HG03432 (cell line): ENCODE results near the gene ANKRD31.
"Not testable (repeated sequence)": the region's sequence is repeated elsewhere in the genome, so short reads cannot be mapped to it uniquely, and the experiment has no call there.

ENCODE experiments used
- ATAC-seq: cut with Tn5 transposase; IDR thresholded peaks from one replicate; pipeline ENCODE4 v1.9.1; 2021; ENCODE audit warnings: mild to moderate bottlenecking, moderate library complexity; ENCODE audit not compliant: unreplicated experiment

The ANKRD31 gene

GRCh38 chr5:75161508-75161907 lies 75.2 kb downstream of the ANKRD31 start:
- ATAC-seq = not testable (repeated sequence)

DNA sequence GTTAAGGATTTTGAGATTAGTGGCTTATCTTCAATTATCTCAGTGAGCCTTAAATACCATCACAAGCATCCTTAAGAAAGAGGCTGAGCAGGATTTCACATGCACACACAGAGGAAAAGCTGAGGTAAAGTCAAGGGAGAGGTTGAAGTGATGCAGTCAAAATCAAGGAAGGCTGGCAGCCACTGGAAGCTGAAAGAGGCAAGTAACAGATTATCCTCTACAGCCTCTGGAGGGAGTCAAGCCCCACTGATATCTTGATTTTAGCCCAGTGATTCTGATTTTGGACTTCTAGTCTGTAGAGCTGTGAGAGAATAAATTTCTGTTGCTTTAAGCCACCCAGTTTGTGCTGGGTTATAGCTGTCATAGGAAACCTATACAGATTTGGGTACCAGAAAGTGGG lies 80.1 kb downstream of the ANKRD31 start:
- no peak for ATAC-seq

DNA sequence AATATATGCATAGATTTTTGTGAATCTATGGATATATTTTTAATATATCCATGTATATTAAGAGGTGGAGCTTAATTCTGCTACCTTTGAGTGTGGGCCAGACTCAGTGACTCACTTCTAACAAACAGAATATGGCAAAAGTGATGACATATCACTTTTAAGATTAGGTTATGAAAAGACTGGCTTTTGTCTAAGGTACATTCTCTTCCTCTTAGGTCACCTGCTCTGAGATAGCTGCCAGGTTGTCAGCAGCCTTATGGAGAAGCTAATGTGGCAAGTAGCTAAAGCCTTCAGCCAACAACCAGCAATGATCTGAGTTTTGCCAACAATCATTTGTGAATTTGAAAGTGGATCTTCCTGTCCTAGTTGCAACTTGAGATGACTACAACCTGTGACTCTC lies 83.8 kb downstream of the ANKRD31 start:
- no peak for ATAC-seq

GRCh38 chr5:75148051-75148450 lies 88.6 kb downstream of the ANKRD31 start:
- ATAC-seq = no peak

DNA sequence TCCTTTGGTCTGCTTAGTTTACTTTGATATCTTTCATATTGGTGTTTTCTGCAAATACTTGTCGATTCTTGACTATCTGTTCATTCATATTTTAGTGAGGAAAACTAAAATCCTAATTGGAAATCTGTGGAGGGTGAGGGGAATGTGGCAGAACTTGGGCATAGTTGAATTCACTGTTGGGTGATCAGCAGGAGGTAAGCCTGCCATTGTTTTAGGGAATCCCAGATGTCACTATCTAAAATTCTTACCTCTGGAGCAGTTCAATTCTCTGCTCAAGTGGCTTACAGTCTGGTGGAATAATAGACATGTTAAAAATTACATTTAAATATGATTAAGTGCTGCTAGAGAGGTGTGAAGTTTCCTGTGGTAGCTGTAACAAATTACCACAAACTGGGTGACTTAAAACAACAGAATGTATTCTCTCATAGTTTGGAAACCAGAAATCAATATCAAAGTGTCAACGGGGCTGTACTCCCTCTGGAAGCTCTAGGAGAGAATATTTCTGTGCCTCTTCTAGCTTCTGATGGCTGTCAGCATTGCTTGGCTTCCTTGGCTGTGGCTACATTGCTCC lies 94.0 kb downstream of the ANKRD31 start:
- ATAC-seq = no peak

DNA sequence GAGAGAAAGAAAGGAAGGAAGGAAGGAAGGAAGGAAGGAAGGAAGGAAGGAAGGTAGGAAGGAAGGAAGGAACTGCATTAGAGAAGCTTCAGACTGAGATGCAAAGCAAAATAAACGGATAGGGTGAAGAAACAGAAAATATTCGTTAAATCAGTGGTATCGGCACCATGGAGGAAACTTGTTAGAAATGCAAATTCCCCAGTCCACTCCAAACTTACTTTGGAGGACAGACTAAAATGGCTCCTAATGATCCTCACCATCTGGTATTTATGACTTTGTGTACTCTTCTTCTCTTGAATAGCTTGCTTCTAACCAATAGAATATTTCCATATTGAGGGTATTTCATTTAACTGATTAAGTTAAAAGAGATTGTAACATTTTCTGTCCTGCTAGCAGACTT lies 96.4 kb downstream of the ANKRD31 start:
- ATAC-seq = no peak

- no peak for ATAC-seq
These were observed 98.0 kb downstream of the ANKRD31 start for GRCh38 chr5:75138689-75139088.

DNA sequence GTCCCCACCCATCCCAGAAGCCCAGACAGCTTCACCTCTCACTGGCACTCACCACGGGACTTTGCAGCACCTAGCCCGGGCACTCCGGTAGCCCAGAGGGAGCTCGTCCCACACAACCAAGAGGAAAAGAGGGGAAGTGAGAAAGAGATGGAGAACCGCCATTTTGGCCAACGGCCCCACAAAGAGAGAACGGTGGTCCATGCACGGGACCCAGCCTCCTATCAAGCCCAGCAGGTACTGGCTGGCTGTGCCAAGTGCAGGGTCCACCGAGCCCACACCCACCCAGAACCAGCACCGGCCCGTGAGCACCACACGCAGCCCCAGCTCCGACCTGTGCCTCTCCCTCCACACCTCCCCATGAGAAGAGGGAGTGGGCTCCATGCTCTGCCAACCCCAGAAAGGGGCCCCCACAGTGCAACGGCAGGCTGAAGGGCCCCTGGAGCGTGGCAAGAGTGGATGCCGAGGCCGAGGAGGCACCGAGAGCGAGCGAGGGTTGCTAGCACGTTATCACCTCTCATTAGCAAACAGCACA lies 105.8 kb downstream of the ANKRD31 start:
- ATAC-seq = no peak

DNA sequence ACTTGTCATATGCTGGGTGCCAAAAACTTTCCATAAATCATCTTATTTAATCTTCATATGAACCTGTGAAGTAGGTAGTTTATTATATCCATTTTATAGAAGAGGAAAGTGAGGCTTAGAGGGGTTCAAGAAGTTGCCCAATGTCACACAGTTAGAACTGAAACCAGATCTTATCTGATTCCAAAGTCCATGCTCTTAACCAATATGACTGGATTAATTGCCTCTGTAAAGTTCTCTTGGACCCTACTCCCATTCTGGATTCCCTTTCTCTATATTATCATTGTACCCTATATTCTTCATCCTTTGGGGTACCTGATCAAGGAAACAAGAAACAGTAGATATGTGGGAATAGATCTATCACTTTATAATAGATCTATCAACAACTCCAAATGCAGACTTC lies 119.8 kb downstream of the ANKRD31 start:
- ATAC-seq = no peak

DNA sequence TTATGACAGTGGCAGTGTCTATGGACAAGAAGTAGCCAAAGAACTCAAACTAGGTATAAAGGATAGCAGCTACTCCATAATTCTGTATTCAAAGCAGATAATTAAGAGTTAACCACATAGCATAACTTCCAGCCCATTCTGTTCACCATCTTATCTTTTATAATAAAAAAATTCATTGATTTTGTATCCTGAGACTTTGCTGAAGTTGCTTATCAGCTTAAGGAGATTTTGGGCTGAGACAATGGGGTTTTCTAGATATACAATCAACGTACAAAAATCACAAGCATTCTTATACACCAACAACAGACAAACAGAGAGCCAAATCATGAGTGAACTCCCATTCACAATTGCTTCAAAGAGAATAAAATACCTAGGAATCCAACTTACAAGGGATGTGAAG lies 122.4 kb downstream of the ANKRD31 start:
- ATAC-seq = not testable (repeated sequence)

DNA sequence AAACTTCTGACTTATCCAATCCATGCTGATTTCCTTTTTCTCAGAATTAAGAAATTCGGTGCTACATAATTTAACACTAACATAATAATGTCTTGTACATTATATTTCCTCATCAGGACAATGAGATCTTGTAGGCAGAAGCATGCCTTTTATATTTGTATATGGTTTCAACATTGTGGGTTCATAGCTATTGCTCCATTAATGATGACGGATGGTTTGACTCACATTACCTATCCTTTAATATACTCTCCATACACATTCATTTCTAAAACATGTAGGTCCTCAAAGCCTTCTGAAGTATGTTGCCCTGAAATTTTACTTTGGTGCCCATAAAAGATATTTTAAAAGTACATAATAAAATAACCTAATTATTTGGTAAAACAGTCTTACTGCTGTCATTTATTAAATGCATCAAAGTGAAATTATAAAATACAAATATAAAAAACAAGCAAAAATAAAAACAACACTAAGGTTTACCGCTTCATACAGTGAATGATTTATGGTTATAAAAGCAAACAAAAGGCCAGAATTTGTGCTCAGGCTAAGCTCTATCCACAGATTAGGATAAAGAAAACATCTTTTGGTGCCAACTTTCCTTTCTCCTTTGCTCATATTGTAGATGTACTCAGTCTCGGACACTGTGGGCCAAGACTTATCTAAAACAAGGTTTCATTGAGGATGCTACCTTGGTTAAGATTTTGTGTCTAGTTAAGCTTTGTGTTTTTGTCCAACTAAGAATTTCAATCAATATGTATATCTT lies 123.1 kb downstream of the ANKRD31 start:
- no peak for ATAC-seq

- ATAC-seq = no peak
These were observed 127.6 kb downstream of the ANKRD31 start for GRCh38 chr5:75108931-75109596.

DNA sequence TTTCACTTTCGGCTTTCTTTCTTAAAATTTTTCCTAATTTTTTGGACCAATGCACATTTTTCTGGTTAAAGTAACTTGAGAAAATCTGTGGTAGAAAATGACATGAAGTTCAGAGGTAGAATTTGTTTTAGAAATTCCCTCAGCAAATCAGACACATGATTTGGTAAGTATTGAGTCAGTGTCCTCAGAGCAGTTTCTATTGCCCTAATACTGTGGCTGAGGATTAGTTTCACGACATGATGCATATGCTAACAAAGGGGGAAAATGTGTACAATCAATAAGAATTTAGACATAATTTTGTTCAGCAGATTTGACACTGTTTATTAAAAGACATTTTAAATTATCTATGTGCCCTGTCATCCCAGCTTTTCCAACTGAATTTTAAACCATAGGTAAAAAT lies 128.2 kb downstream of the ANKRD31 start:
- ATAC-seq = no peak

DNA sequence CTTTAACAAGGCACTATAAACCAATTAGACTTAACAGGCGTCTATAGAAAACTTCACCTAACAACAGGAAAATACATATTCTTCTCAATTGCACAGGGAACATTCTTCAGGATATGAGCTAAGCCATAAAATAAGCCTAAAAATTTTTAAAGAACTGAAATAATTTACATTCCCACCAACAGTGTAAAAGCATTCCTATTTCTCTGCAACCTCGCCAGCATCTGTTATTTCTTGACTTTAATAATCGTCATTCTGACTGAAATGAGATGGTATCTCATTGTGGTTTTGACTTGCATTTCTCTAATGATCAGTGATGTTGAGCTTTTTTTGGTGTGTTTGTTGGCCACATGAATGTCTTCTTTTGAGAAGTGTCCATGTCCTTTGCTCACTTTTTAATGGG lies 140.7 kb downstream of the ANKRD31 start:
- not testable (repeated sequence) for ATAC-seq

- no peak for ATAC-seq
These were observed 145.1 kb downstream of the ANKRD31 start for GRCh38 chr5:75091597-75091996.

DNA sequence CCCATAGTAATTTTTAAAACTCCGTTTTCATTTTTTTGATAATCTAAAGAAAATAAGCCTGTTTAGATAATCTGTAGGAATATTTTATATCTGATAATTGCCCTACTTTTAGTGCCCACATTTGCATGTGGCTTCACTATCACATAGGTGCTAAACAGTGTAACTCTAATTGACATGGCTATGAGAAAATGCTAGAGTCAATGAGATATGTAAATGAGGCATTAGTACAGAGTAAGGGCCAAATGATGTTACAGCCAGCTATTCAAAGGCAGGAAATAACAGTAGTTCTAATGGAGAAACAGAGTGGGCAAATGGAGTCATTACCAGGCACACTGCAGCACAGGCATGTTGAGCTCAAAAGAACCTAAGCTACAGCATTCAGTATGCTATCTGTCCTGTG lies 147.0 kb downstream of the ANKRD31 start:
- no peak for ATAC-seq

GRCh38 chr5:75089137-75089536 lies 147.5 kb downstream of the ANKRD31 start:
- ATAC-seq = no peak

DNA sequence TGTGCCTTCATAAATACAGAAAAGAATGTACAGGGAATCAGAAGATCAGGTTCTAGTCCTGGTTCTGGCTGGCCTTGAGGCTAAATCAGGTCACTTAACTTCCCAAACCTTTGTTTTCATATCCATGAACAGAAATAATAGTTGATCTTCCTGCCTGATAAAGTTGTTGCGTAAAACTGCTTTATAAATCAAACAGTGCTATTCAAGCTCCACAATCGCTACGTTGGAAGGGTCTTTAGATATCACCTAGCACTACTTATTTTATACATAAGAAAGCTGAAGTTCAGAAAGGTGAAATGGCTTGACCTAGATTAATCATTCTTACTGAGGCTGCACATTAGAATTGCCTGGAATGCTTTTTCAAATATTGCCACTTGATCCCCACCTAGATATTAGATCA lies 148.0 kb downstream of the ANKRD31 start:
- no peak for ATAC-seq

DNA sequence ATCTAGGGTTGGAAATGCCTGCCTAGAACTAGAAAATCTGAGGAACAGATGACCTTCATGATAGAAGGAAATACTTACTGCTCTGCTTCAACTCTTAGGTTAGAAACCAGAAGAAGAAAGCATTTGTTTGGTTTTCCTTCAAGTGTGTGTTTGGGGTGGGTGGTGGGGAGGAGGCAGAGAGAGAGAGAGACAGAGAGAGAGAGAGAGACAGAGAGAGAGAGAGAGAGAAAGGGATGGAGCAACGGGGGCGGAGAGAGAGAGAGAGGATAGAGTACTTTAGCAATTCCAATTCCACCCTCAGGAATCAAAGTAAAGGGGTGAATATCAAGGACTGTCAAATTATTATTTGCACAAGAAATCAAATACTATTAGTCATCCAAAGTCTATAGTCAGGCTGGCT lies 155.2 kb downstream of the ANKRD31 start:
- ATAC-seq = no peak

DNA sequence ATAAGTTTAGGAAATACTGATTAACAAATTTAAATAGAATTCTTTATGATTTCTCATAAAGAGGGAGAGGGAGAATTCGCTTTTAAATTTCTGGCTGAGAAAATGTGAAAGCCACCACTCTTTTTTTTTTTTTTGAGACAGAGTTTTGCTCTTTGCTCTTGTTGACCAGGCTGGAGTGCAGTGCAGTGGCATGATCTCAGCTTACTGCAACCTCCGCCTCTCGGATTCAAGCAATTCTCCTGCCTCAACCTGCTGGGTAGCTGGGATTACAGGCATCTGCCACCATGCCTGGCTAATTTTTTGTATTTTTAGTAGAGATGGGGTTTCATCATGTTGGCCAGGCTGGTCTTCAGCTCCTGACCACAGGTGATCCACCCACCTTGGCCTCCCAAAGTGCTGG lies 157.3 kb downstream of the ANKRD31 start:
- ATAC-seq = not testable (repeated sequence)

DNA sequence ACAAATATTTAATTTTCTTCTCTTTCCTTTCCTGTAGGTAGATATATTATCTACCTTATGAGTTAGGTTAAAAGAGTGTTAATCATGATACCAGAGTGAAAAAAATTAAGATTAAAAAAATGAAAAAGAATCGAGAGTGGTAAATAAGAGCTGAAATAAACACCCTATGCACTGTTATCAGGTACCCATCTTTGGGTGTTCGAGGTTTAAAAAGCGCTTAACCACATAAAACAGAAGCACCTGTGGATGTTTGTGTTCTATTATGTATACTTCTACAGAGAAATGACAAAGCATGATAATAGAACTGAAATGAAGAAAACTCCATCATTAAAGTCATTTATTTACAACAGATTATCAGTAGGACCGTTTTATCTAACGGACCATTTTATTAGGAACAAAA lies 158.7 kb downstream of the ANKRD31 start:
- ATAC-seq = no peak

GRCh38 chr5:75072061-75072460 lies 164.6 kb downstream of the ANKRD31 start:
- ATAC-seq = no peak
